Heart right ventricle (tissue), 16 donors: Measurements from ENCODE around the gene RAD21L1. TPM values are rescaled to one million over a fixed set of nuclear protein-coding genes. Genes with fewer than 3 reads are reported as not detected.

Experiments
- ATAC-seq, 8 donors: fragments of 200-7000 bp; cut with Tn5 transposase; one replicate each; pipeline ENCODE4 v1.9.1; 2020; ENCODE audit warnings: mild to moderate bottlenecking in 8 of 8, moderate library complexity in 8 of 8, moderate number of reproducible peaks in 1 of 8
- DNase-seq, 2 donors: peaks; one replicate each; pipeline ENCODE4 v3.0.0-alpha.2; 2020
- H3K27ac ChIP-seq, 10 donors: fragments of 200-600 bp; sonication (generic) in 2 of 10; one replicate each; pipeline versions ENCODE4 v1.5.0 to v1.8.0; 2020 to 2022; ENCODE audit warnings: mild to moderate bottlenecking in 3 of 10
- H3K27me3 ChIP-seq, 7 donors: fragments of 200-600 bp; one replicate each; pipeline ENCODE4 v1.8.0; 2021 to 2022; ENCODE audit warnings: mild to moderate bottlenecking in 2 of 7
- H3K36me3 ChIP-seq, 9 donors: fragments of 200-600 bp; sonication (generic) in 1 of 9; one replicate each; pipeline versions ENCODE4 v1.5.0 to v1.8.0; 2020 to 2022; ENCODE audit warnings: mild to moderate bottlenecking in 2 of 9
- H3K4me1 ChIP-seq, 9 donors: fragments of 200-600 bp; sonication (generic) in 1 of 9; one replicate each; pipeline versions ENCODE4 v1.5.0 to v1.8.0; 2020 to 2022; ENCODE audit warnings: mild to moderate bottlenecking in 4 of 9
- H3K4me3 ChIP-seq, 10 donors: fragments of 200-600 bp; sonication (generic) in 2 of 10; one replicate each; pipeline versions ENCODE4 v1.5.0 to v1.8.0; 2020 to 2022; ENCODE audit warnings: mild to moderate bottlenecking in 7 of 10, moderate library complexity in 2 of 10
- H3K9me3 ChIP-seq, 11 donors: fragments of 200-600 bp in 10 of 11; sonication (generic) in 2 of 11; one replicate each; pipeline versions ENCODE4 v1.5.0 to v1.8.0; 2013 to 2022; ENCODE audit warnings: mild to moderate bottlenecking in 2 of 11, control low read depth in 1 of 11, moderate library complexity in 1 of 11
- WGBS, 2 donors: extraction: QIAGEN DNeasy Blood & Tissue Kit; methylation state at CpG; one replicate each; pipeline ENCODE4 v1.1.7; 2013; ENCODE audit warnings: inconsistent platforms in 1 of 2; 5-methylcytosine and 5-hydroxymethylcytosine counted together
- intact Hi-C, 10 donors: fragments of 100-400 bp; cut with DNase I; formaldehyde crosslinking; loops; one replicate each; pipeline versions ENCODE4 v1.11.1 to v1.14.2; 2022
- polyA plus RNA-seq, 2 donors: library from polyadenylated mRNA; stranded (reverse); fragments of 200-250 nt; gene quantifications; one replicate each; pipeline ENCODE4 v1.2.3, GENCODE V29; 2013
- total RNA-seq, 10 donors: library from RNA; stranded (reverse); fragmentation: NEBNext Ultra II Directional in 3 of 10; extraction: Animal tissue kit (Norgen Biotek cat#: 25700) in 3 of 10; gene quantifications; one replicate each; pipeline versions ENCODE4 v1.2.1 to v1.2.4, GENCODE V29; 2021 to 2023
- TF ChIP-seq, protein P1 (sequence below), 9 donors: fragments of 200-600 bp; sonication (generic) in 2 of 9; IDR thresholded peaks; one replicate each; pipeline versions ENCODE4 v1.5.0 to v1.8.0; 2021 to 2022; ENCODE audit warnings: antibody characterized with exemption in 9 of 9, mild to moderate bottlenecking in 5 of 9, moderate library complexity in 1 of 9
- donor health status: Arrhythmogenic right ventricular cardiomyopathy.
- donor health status: ischemic (EF 13 %, LVEDD 7.1; RV severe dilation, severe dysfunction).
- donor health status: healthy with polysubstance abuse.
- donor health status: DM: no; HTN: yes; CAD: no.
- donor health status: DM: no; HTN: no; CAD: no.
- donor health status: ischemic (EF 25% LVEDD 6.9; RV normal size, moderate dysfunction).
- donor health status: ischemic (EF 25% LVEDD 5.7; RV mildly dilated, moderate dysfunction).
- donor health status: healthy.
- donor health status: DM: yes; HTN: yes; CAD: no.
- donor health status: Ischemic cardiomyopathy.
- donor health status: ischemic (EF 35%, LVEDD 5.7; RV mildly dilated, moderate dysfunction).
- donor health status: nonischemic (EF 11% LVEDD 7.7; RV severe dilation, severe dysfunction).
- donor health status: DM: yes; HTN: yes; CAD: no.
- donor health status: PGD.
- donor health status: ischemic (EF 29% LVEDD 5.4; RV normal size, mild dysfunction).
- donor health status: nonischemic (EF 23%, LVEDD 6.1; RV moderate dilation, normal function).

The RAD21L1 gene
- total and polyA plus RNA-seq, 12 donors, result not detected

DNA sequence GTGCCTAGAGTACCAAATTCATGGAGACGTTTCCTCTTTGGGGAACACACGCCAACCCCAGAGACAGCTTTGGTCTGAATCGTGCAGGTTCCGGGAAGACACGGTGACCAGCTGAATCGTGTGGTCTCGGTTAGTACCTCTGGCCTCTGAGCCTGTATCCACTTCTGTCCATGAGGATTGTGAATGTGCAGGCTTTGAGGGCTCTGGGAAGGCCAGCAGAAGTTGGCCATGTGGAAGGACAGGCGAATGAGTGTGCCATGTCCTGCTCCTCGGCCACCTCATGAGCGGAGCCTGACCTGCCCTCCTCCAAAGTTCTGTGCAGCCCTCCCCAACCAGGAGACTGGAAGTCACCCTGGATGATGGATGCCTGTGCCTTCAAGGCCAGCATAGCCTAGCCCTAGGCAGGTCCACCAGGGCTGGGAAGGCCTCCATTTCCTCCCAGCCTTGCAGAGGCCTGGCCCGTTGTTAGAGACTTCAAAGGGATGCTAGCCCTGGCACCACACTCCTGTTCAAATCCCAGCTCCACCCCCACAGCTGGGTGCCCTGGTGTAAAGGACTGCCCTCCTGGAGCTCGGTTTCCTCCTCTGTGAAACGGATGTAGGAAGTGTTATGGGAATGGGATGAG lies 39.4 kb upstream of the RAD21L1 start:
- Histone ChIP-seq H3K27me3 (peaks cover 4 to 37% (median 27%) of the 10 kb centered on the region in 7 donors), H3K27ac (peak overlapping the region in 7 of 10 donors; percentile 3 to 65 (median 40))

DNA sequence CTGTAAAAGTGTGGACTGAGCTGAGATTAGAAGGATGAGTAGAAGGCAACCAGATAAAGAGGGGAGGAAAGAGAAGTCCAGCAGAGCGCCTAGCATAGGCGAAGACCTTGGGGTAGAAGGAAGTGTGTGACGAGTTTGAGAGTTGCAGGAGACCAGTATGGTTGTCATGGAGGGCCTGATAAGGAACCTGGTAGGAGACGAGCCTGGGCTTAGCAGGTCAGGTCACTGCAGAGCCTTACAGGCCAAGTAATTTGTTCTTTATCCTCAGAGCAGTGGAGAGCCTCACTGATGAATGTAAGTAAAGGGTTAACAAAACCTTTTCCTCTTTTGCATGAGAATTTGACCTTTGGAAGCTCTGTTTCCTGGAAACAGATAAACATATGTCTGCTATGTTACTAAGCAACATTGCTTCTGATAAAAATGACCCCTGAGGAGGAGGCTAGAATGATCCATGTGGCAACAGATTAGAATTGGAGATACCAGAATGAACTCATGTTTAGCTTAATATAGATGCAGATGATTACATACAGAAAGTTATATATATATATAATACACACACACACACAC lies 38.2 kb upstream of the RAD21L1 start:
- TF ChIP-seq, protein P1, sequence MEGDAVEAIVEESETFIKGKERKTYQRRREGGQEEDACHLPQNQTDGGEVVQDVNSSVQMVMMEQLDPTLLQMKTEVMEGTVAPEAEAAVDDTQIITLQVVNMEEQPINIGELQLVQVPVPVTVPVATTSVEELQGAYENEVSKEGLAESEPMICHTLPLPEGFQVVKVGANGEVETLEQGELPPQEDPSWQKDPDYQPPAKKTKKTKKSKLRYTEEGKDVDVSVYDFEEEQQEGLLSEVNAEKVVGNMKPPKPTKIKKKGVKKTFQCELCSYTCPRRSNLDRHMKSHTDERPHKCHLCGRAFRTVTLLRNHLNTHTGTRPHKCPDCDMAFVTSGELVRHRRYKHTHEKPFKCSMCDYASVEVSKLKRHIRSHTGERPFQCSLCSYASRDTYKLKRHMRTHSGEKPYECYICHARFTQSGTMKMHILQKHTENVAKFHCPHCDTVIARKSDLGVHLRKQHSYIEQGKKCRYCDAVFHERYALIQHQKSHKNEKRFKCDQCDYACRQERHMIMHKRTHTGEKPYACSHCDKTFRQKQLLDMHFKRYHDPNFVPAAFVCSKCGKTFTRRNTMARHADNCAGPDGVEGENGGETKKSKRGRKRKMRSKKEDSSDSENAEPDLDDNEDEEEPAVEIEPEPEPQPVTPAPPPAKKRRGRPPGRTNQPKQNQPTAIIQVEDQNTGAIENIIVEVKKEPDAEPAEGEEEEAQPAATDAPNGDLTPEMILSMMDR (IDR thresholded peaks at IDR 0.05), result no peak
- ATAC-seq (peak in 1 of 8 donors; percentile 23), DNase-seq (no peak)
- H3K27ac ChIP-seq, result peak overlapping the region in 6 of 10 donors; percentile 5 to 65 (median 30)
- H3K4me3 ChIP-seq, result no peak overlapping the region
- intact Hi-C loops, result loop anchor here in 2 of 10 donors (2.0 to 10.0 kb wide), 2 partner anchors 17 to 373 kb away; no protein-coding TSS in a partner anchor
- 57 to 63% methylated on average over 4 of the region's 4 CpGs for WGBS, 2 donors
- peaks cover 0 to 29% (median 16%) of the 10 kb centered on the region in 9 donors for H3K4me1 ChIP-seq
- no peaks in the 10 kb centered on the region for H3K9me3 ChIP-seq
- peaks cover 4 to 37% (median 27%) of the 10 kb centered on the region in 7 donors for H3K27me3 ChIP-seq
- H3K36me3 ChIP-seq, result no peaks in the 10 kb centered on the region

More for the DNA sequence above, 39.4 kb upstream of the RAD21L1 start:
- DNase-seq (no peak), ATAC-seq (peak in 1 of 8 donors; percentile 43)
- WGBS, 2 donors, result 79 to 81% methylated on average over 13 of the region's 13 CpGs
- peaks cover 0 to 29% (median 16%) of the 10 kb centered on the region in 9 donors for H3K4me1 ChIP-seq
- no peak overlapping the region for H3K4me3 ChIP-seq
- intact Hi-C loops, result loop anchor here in 2 of 10 donors (2.0 to 10.0 kb wide), 2 partner anchors 18 to 372 kb away; no protein-coding TSS in a partner anchor
- no peaks in the 10 kb centered on the region for H3K36me3 ChIP-seq
- TF ChIP-seq, protein P1 (IDR thresholded peaks at IDR 0.05), result no peak
- H3K9me3 ChIP-seq, result no peaks in the 10 kb centered on the region

DNA sequence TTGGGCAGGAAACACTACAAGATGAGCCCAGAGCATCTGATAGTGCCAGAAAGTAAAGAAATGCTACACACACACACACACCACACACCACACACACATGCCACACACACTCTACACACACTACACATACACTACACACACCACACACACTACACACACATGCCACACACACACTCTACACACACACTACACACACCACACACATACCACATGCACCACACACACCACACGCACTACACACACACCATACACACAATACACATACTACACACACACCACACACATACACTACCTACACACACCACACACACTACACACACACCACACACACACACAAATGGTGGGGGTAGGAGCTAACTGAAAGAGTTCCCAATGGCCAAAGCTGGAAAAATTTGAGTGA lies 37.5 kb upstream of the RAD21L1 start:
- DNase-seq (no peak), ATAC-seq (no peak)
- intact Hi-C loops, result loop anchor here in 1 of 10 donors (10.0 kb wide), 1 partner anchor 374 kb away; no protein-coding TSS in a partner anchor
- peaks cover 4 to 36% (median 27%) of the 10 kb centered on the region in 7 donors for H3K27me3 ChIP-seq
- TF ChIP-seq, protein P1 (IDR thresholded peaks at IDR 0.05), result no peak
- 97 to 100% methylated on average over 1 of the region's 1 CpG for WGBS, 2 donors
- no peak overlapping the region for H3K27ac ChIP-seq
- H3K36me3 ChIP-seq, result no peaks in the 10 kb centered on the region
- no peak overlapping the region for H3K4me3 ChIP-seq
- peaks cover 0 to 29% (median 16%) of the 10 kb centered on the region in 9 donors for H3K4me1 ChIP-seq
- no peaks in the 10 kb centered on the region for H3K9me3 ChIP-seq

DNA sequence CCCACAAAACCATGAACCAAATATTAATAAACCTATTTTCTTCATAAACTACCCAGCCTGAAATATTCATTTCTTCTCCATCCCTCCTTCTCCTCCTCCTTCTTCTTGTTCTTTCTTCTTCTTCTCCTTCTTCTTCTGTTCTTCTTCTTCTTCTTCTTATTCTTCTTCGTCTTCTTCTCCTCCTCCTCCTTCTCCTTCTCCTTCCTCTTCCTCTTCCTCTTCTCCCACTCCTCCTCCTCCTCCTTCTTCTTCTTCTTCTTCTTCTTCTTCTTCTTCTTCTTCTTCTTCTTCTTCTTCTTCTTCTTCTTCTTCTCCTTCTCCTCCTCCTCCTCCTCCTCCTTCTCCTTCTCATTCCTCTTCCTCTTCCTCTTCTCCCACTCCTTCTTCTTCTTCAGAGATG lies 36.0 kb upstream of the RAD21L1 start:
- no peak for DNase-seq
- TF ChIP-seq, protein P1 (IDR thresholded peaks at IDR 0.05), result no peak
- Histone ChIP-seq H3K4me3 (no peak overlapping the region), H3K27ac (no peak overlapping the region), H3K27me3 (peaks cover 3 to 28% (median 16%) of the 10 kb centered on the region in 7 donors), H3K9me3 (no peaks in the 10 kb centered on the region), H3K4me1 (peaks cover 0 to 29% (median 13%) of the 10 kb centered on the region in 9 donors), H3K36me3 (no peaks in the 10 kb centered on the region)
- intact Hi-C loops, result loop anchor here in 3 of 10 donors (10.0 kb wide), 2 partner anchors 225 to 375 kb away; no protein-coding TSS in a partner anchor
- ATAC-seq, result no peak
- WGBS, 2 donors, result 45 to 79% methylated on average over 1 of the region's 1 CpG
